Ishikawa (cell line): Measurements from ENCODE around the gene ANKRD31.

ENCODE experiments used
- CEBPB ChIP-seq: IDR thresholded peaks from 2 replicates; pipeline ENCODE4 v1.6.1; 2012
- CREB1 ChIP-seq: IDR thresholded peaks from 2 replicates; pipeline ENCODE4 v1.6.1; 2012; ENCODE audit warnings: low read depth
- EGR1 ChIP-seq: IDR thresholded peaks from 2 replicates; pipeline ENCODE4 v1.6.1; 2012
- EP300 ChIP-seq: IDR thresholded peaks from 2 replicates; pipeline ENCODE4 v1.6.1; 2012; ENCODE audit warnings: borderline replicate concordance
- FOXM1 ChIP-seq: IDR thresholded peaks from 2 replicates; pipeline ENCODE4 v1.6.1; 2012; ENCODE audit warnings: low read depth, borderline replicate concordance
- MAX ChIP-seq: IDR thresholded peaks from 2 replicates; pipeline ENCODE4 v1.6.1; 2012
- NFIC ChIP-seq: IDR thresholded peaks from 2 replicates; pipeline ENCODE4 v1.6.1; 2012
- RAD21 ChIP-seq: IDR thresholded peaks from 2 replicates; pipeline ENCODE4 v1.6.1; 2012; ENCODE audit warnings: low read depth
- REST ChIP-seq: IDR thresholded peaks from 2 replicates; pipeline ENCODE4 v1.6.1; 2012; ENCODE audit warnings: low read depth, mild to moderate bottlenecking
- TAF1 ChIP-seq: IDR thresholded peaks from 2 replicates; pipeline ENCODE4 v1.6.1; 2012; ENCODE audit warnings: low read depth, mild to moderate bottlenecking
- TCF12 ChIP-seq: IDR thresholded peaks from 2 replicates; pipeline ENCODE4 v1.6.1; 2012; ENCODE audit warnings: low read depth
- TEAD4 ChIP-seq: IDR thresholded peaks from 2 replicates; pipeline ENCODE4 v1.6.1; 2012
- USF1 ChIP-seq: IDR thresholded peaks from 2 replicates; pipeline ENCODE4 v1.6.1; 2012
- YY1 ChIP-seq: IDR thresholded peaks from 2 replicates; pipeline ENCODE4 v1.6.1; 2012; ENCODE audit warnings: low read depth
- ZBTB7A ChIP-seq: IDR thresholded peaks from 2 replicates; pipeline ENCODE4 v1.6.1; 2012; ENCODE audit warnings: low read depth

ANKRD31 gene

GRCh38 chr5:75049456-75050351 lies 187.0 kb downstream of the ANKRD31 start:
- TF ChIP-seq MAX (no peak), FOXM1 (no peak), TAF1 (no peak), ZBTB7A (no peak), NFIC (no peak), RAD21 (peak; percentile 75), CEBPB (peak; percentile 66), TEAD4 (peak; percentile 38; the same call in 1 of the 2 replicates), TCF12 (no peak), YY1 (no peak), EP300 (no peak), USF1 (no peak), EGR1 (no peak), REST (no peak)

GRCh38 chr5:75048457-75048953 lies 188.2 kb downstream of the ANKRD31 start:
- TF ChIP-seq REST (no peak), NFIC (no peak)

- TF ChIP-seq FOXM1 (no peak), ZBTB7A (no peak), CREB1 (no peak), RAD21 (no peak), EGR1 (no peak), REST (no peak), USF1 (no peak), EP300 (no peak), MAX (no peak), TAF1 (no peak), CEBPB (no peak), NFIC (no peak), TEAD4 (no peak), TCF12 (no peak), YY1 (no peak)
These were observed 189.3 kb downstream of the ANKRD31 start for GRCh38 chr5:75047356-75047755.

GRCh38 chr5:75046366-75047142 lies 190.1 kb downstream of the ANKRD31 start:
- no peak for TF ChIP-seq CEBPB
- no peak for TF ChIP-seq EGR1
